IMR-90 (cell line): Measurements from ENCODE around the gene KCNQ1. TPM values are rescaled to one million over a fixed set of nuclear protein-coding genes. Genes with fewer than 3 reads are reported as not detected.

Source experiments
- ATAC-seq: fragments of 200-7000 bp; cut with Tn5 transposase; 2 replicates; pipeline ENCODE4 v1.9.1; 2020; ENCODE audit warnings: low read depth, mild to moderate bottlenecking, moderate library complexity
- BruUV-seq: library from RNA; stranded (reverse); fragments of 400-500 nt; replicated peaks from 2 replicates; lab custom pipeline; 2021; lab: Mats Ljungman, UMichigan
- CTCF ChIA-PET: fragments of 300-600 bp; formaldehyde crosslinking; extraction: SDS; loops from one replicate; lab custom pipeline; 2021; ENCODE audit warnings: antibody characterized with exemption; lab: Yijun Ruan, JAX
- POLR2A ChIA-PET: fragments of 300-600 bp; sonication (Branson Sonifier 250); formaldehyde crosslinking; loops from one replicate; lab custom pipeline; 2022; ENCODE audit warnings: antibody characterized with exemption; ENCODE audit not compliant: unreplicated experiment; lab: Charles Lee
- DNase-seq: peaks from one replicate; pipeline ENCODE4 v3.0.0; 2013
- H2AFZ ChIP-seq: replicated peaks from 2 replicates; pipeline ENCODE3; 2013; ENCODE audit warnings: low read length, mild to moderate bottlenecking; ENCODE audit not compliant: poor library complexity
- H2AK5ac ChIP-seq: 2 replicates; pipeline ENCODE4 v1.6.1; 2013; ENCODE audit warnings: low read depth, low read length, inconsistent platforms
- H2AK9ac ChIP-seq: replicated peaks from 2 replicates; pipeline ENCODE3; 2013; ENCODE audit warnings: mild to moderate bottlenecking, low read depth, low read length, moderate library complexity; ENCODE audit not compliant: poor library complexity
- H2BK120ac ChIP-seq: 2 replicates; pipeline ENCODE4 v1.6.1; 2013; ENCODE audit warnings: low read depth, low read length, inconsistent platforms
- H2BK15ac ChIP-seq: 3 replicates; pipeline ENCODE4 v1.6.1; 2013; ENCODE audit warnings: low read depth, low read length, inconsistent platforms
- H2BK20ac ChIP-seq: 2 replicates; pipeline ENCODE4 v1.6.1; 2013; ENCODE audit warnings: low read depth, mild to moderate bottlenecking, inconsistent platforms, low read length, moderate library complexity
- H2BK5ac ChIP-seq: 2 replicates; pipeline ENCODE4 v1.6.1; 2013; ENCODE audit warnings: mild to moderate bottlenecking, low read depth, low read length, inconsistent platforms; ENCODE audit not compliant: poor library complexity, severe bottlenecking
- H3K14ac ChIP-seq: replicated peaks from 2 replicates; pipeline ENCODE4 v1.6.1; 2013; ENCODE audit warnings: low read depth, low read length, inconsistent platforms
- H3K18ac ChIP-seq: 2 replicates; pipeline ENCODE4 v1.6.1; 2013; ENCODE audit warnings: low read depth, low read length, control low read depth
- H3K23ac ChIP-seq: 2 replicates; pipeline ENCODE4 v1.6.1; 2013; ENCODE audit warnings: low read depth, low read length, inconsistent platforms
- H3K27ac ChIP-seq: 2 replicates; pipeline ENCODE4 v1.5.1; 2013; ENCODE audit warnings: mild to moderate bottlenecking, control low read depth, low read length; ENCODE audit not compliant: insufficient read depth
- H3K27me3 ChIP-seq: 2 replicates; pipeline ENCODE4 v1.6.1; 2013; ENCODE audit warnings: low read length; ENCODE audit not compliant: control insufficient read depth, insufficient read depth
- H3K36me3 ChIP-seq: 2 replicates; pipeline ENCODE4 v1.6.1; 2013; ENCODE audit warnings: low read length, mixed read lengths; ENCODE audit not compliant: control insufficient read depth, insufficient read depth
- H3K4ac ChIP-seq: 2 replicates; pipeline ENCODE4 v1.6.1; 2013; ENCODE audit warnings: low read depth, low read length, inconsistent platforms
- H3K4me1 ChIP-seq: 2 replicates; pipeline ENCODE4 v1.6.1; 2013; ENCODE audit warnings: low read length, mixed read lengths; ENCODE audit not compliant: control insufficient read depth, insufficient read depth
- H3K4me2 ChIP-seq: 2 replicates; pipeline ENCODE4 v1.6.1; 2013; ENCODE audit warnings: low read depth, mild to moderate bottlenecking, control low read depth, low read length, moderate library complexity
- H3K4me3 ChIP-seq: 2 replicates; pipeline ENCODE4 v1.5.1; 2013; ENCODE audit warnings: low read depth, mild to moderate bottlenecking, control low read depth, low read length, moderate library complexity; ENCODE audit not compliant: insufficient read depth
- H3K56ac ChIP-seq: 2 replicates; pipeline ENCODE4 v1.6.1; 2013; ENCODE audit warnings: low read length, inconsistent platforms; ENCODE audit not compliant: insufficient read depth; ENCODE audit errors: extremely low read depth
- H3K79me1 ChIP-seq, 2 experiments: 2 replicates each; pipeline ENCODE4 v1.6.1; 2013; ENCODE audit warnings: low read length in 2 of 2, inconsistent platforms in 1 of 2, low read depth in 1 of 2
- H3K9ac ChIP-seq: 2 replicates; pipeline ENCODE4 v1.6.1; 2013; ENCODE audit warnings: low read depth, low read length, control low read depth
- H3K9me1 ChIP-seq: 2 replicates; pipeline ENCODE4 v1.6.1; 2013; ENCODE audit warnings: low read length, inconsistent platforms; ENCODE audit not compliant: insufficient read depth
- H3K9me3 ChIP-seq: 2 replicates; pipeline ENCODE4 v1.6.1; 2013; ENCODE audit warnings: low read length; ENCODE audit not compliant: control insufficient read depth, insufficient read depth
- H4K20me1 ChIP-seq: 2 replicates; pipeline ENCODE4 v1.6.1; 2013; ENCODE audit warnings: low read length, inconsistent platforms; ENCODE audit not compliant: insufficient read depth
- H4K5ac ChIP-seq: 2 replicates; pipeline ENCODE4 v1.6.1; 2013; ENCODE audit warnings: mild to moderate bottlenecking, low read depth, low read length, control low read depth
- H4K8ac ChIP-seq, 2 experiments: 2 replicates each; pipeline ENCODE4 v1.6.1; 2013; ENCODE audit warnings: low read depth in 2 of 2, low read length in 2 of 2, control low read depth in 1 of 2, inconsistent platforms in 1 of 2
- H4K91ac ChIP-seq: 2 replicates; pipeline ENCODE4 v1.6.1; 2013; ENCODE audit warnings: low read depth, low read length, inconsistent platforms; ENCODE audit not compliant: insufficient read depth
- CHD1 ChIP-seq: IDR thresholded peaks from 2 replicates; pipeline ENCODE4 v1.6.1; 2012; ENCODE audit warnings: low read depth, low read length, improper control_type of control experiment
- MAFK ChIP-seq: IDR thresholded peaks from 2 replicates; pipeline ENCODE4 v1.6.1; 2012; ENCODE audit warnings: low read depth, low read length, improper control_type of control experiment
- NFE2L2 ChIP-seq: fragments of 150-350 bp; IDR thresholded peaks from 2 replicates; pipeline ENCODE4 v1.6.1; 2016; ENCODE audit warnings: low read depth, mild to moderate bottlenecking, low read length
- RFX5 ChIP-seq: IDR thresholded peaks from 2 replicates; pipeline ENCODE4 v1.8.0; 2012; ENCODE audit warnings: low read depth, mild to moderate bottlenecking, low read length, moderate library complexity
- WGBS, 2 experiments: methylation state at CpG; one replicate each; pipeline versions ENCODE4 v1.1.5 to v1.1.7; 2013; ENCODE audit warnings: missing lambda C conversion rate in 2 of 2; ENCODE audit not compliant: insufficient read length in 1 of 2; ENCODE audit errors: extremely low coverage in 2 of 2; 5-methylcytosine and 5-hydroxymethylcytosine counted together
- dilution Hi-C: fragments of 300-500 bp; cut with HindIII; formaldehyde crosslinking; loops from one replicate; pipeline ENCODE4 v1.14.3; 2018; ENCODE audit warnings: low sequenced_read_pairs; ENCODE audit not compliant: unreplicated experiment
- in situ Hi-C: fragments of 300-500 bp; cut with MboI; formaldehyde crosslinking; loops from 3 replicates; pipeline ENCODE4 v1.14.3; 2019; ENCODE audit warnings: low sequenced_read_pairs, inconsistent platforms, mixed read lengths
- intact Hi-C: fragments of 100-400 bp; cut with micrococcal nuclease; formaldehyde crosslinking; loops from 2 replicates; pipeline ENCODE4 v1.10.0; 2022
- polyA plus RNA-seq, 3 experiments: library from polyadenylated mRNA; depleted of rRNA; stranded (reverse); fragments of >200 nt; gene quantifications; 2 replicates each; pipeline ENCODE4 v1.2.3, GENCODE V29; 2012; ENCODE audit warnings: low replicate concordance in 1 of 3
- total RNA-seq: library from RNA; depleted of rRNA; stranded (reverse); fragments of >200 nt; gene quantifications from 2 replicates; pipeline ENCODE4 v1.2.3, GENCODE V29; 2012

KCNQ1 gene
- total and polyA plus RNA-seq, 2 of the 4 experiments (the other 2 are of a cell fraction) = 0.07 TPM; not detected in 1

DNA sequence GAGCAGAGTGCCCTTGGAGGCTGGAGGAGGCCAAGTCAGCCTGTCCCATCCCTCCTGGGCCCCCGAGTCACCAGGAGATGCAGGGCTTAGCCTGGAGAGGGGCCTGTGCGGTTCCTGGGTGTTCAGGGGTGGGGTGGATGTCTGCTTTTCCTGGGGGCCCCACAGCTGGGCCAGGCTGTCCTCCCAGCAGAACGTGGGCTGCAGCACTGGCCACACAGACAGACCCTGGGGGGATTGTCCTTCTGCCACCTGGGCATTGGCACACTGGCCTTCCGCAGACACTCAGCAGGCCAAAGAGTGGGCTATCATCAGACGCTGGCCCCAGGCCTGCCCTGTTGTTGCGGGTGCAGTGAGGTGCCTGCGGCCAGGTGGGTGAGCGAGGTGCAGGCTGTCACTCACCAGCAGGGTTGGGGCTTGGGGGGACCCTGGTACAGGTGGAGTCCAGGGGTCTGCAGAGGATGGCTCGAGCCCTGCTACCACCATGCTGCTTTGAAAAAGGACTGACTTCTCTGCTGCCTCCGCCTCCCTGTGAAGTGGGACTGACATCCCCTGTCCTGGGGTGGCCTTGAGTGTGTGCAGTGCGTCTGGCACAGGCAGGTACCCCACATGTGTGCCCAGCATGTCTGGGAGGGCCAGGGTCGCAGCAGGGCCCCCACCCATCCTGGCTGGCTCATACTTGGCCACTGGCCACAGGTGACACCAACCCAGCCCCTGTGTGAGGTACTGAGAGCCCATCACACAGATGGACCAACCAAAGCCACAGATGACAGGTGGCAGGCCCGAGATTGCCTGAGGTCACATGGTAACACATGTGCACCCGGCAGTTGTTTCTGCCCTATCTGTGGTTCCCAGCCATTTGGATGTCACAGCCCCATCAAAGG is 294.0 kb downstream of the KCNQ1 start:
- no peaks in the 10 kb centered on the region for H3K27me3 ChIP-seq
- no peak overlapping the region for H3K4me3 ChIP-seq
- H3K36me3 ChIP-seq = no peaks in the 10 kb centered on the region
- no TSS peak for BruUV-seq
- no peak overlapping the region for H3K56ac ChIP-seq
- H3K27ac ChIP-seq = no peak overlapping the region
- H2BK5ac ChIP-seq = no peak overlapping the region
- H3K18ac ChIP-seq = no peak overlapping the region
- peaks cover 19% of the 10 kb centered on the region for H3K4me1 ChIP-seq
- H4K91ac ChIP-seq = no peak overlapping the region
- H3K79me1 ChIP-seq = no peaks in the 10 kb centered on the region
- no peaks in the 10 kb centered on the region for H3K9me3 ChIP-seq
- no peak overlapping the region for H2AFZ ChIP-seq
- POLR2A ChIA-PET = no interaction called here
- no peak overlapping the region for H3K23ac ChIP-seq
- intact Hi-C loops (no loop called here), in situ Hi-C loops (no loop called here), dilution Hi-C loops (no loop called here)
- H2AK9ac ChIP-seq = no peak overlapping the region
- H3K9me1 ChIP-seq = no peaks in the 10 kb centered on the region
- TF ChIP-seq CHD1 = no peak
- no peak for TF ChIP-seq NFE2L2
- TF ChIP-seq MAFK = no peak
- no peak for TF ChIP-seq RFX5
- ATAC-seq (no peak), DNase-seq (no peak)
- H4K8ac ChIP-seq = no peak overlapping the region
- H3K9ac ChIP-seq = no peak overlapping the region
- H3K14ac ChIP-seq = no peak overlapping the region
- no peak overlapping the region for H3K4ac ChIP-seq
- no peak overlapping the region for H4K5ac ChIP-seq
- no peak overlapping the region for H2BK20ac ChIP-seq
- H3K4me2 ChIP-seq = no peak overlapping the region
- H4K20me1 ChIP-seq = no peaks in the 10 kb centered on the region; the same call in 1 of the 2 replicates
- no peak overlapping the region for H2BK15ac ChIP-seq
- no peak overlapping the region for H2AK5ac ChIP-seq
- WGBS, 2 experiments = 86% methylated on average over 4 of the region's 14 CpGs; no CpG with 5 or more reads in 1 of the 2 experiments
- CTCF ChIA-PET = no interaction called here
- no peak overlapping the region for H2BK120ac ChIP-seq
